H1 (cell line): ENCODE results near the gene DSG2. TPM values are rescaled to one million over a fixed set of nuclear protein-coding genes. Genes with fewer than 3 reads are reported as not detected.

ENCODE experiments used
- CTCF ChIA-PET: fragments of 300-600 bp; sonication (Branson Sonifier 250); formaldehyde crosslinking; loops from one replicate; lab custom pipeline; 2021; ENCODE audit not compliant: partially characterized antibody; lab: Charles Lee
- POLR2A ChIA-PET: fragments of 300-600 bp; sonication (Branson Sonifier 250); formaldehyde crosslinking; loops from one replicate; lab custom pipeline; 2021; ENCODE audit warnings: inconsistent platforms; ENCODE audit not compliant: partially characterized antibody; lab: Charles Lee
- DNase-seq, 2 experiments: peaks; one replicate each; pipeline versions ENCODE4 v3.0.0 to v3.0.0-alpha.2; 2010 to 2022; ENCODE audit warnings: low spot score in 2 of 2, low read depth in 1 of 2, mixed read lengths in 1 of 2
- FAIRE-seq: peaks from 2 replicates; lab custom pipeline; 2011; peaks lifted over from hg19 to GRCh38; lab: Jason Lieb, UNC
- H2AFZ ChIP-seq: 2 replicates; pipeline ENCODE4 v1.8.1; 2012; ENCODE audit warnings: low read length, inconsistent platforms
- H2AK5ac ChIP-seq: 2 replicates; pipeline ENCODE4 v1.6.1; 2013; ENCODE audit warnings: low read depth, low read length
- H2BK120ac ChIP-seq: replicated peaks from 2 replicates; pipeline ENCODE3; 2013; ENCODE audit warnings: low read depth, low read length, inconsistent platforms
- H2BK12ac ChIP-seq: 2 replicates; pipeline ENCODE4 v1.6.1; 2013; ENCODE audit warnings: low read depth, low read length
- H2BK15ac ChIP-seq: 2 replicates; pipeline ENCODE4 v1.6.1; 2013; ENCODE audit warnings: low read length
- H2BK20ac ChIP-seq: 2 replicates; pipeline ENCODE4 v1.6.1; 2013; ENCODE audit warnings: low read length
- H2BK5ac ChIP-seq: 2 replicates; pipeline ENCODE4 v1.6.1; 2013; ENCODE audit warnings: low read depth, low read length
- H3K14ac ChIP-seq: 2 replicates; pipeline ENCODE4 v1.6.1; 2013; ENCODE audit warnings: inconsistent platforms; ENCODE audit not compliant: insufficient read length
- H3K18ac ChIP-seq: 2 replicates; pipeline ENCODE4 v1.6.1; 2013; ENCODE audit warnings: low read length; ENCODE audit errors: extremely low read depth
- H3K23ac ChIP-seq: 2 replicates; pipeline ENCODE4 v1.6.1; 2013; ENCODE audit warnings: inconsistent platforms; ENCODE audit not compliant: insufficient read length
- H3K23me2 ChIP-seq: 2 replicates; pipeline ENCODE4 v1.6.1; 2013; ENCODE audit warnings: low read depth, low read length
- H3K27ac ChIP-seq: 2 replicates; pipeline ENCODE4 v1.6.1; 2011; ENCODE audit warnings: low read depth, low read length, inconsistent platforms
- H3K27me3 ChIP-seq, 4 experiments: replicated peaks in 1 of 4; 1 replicate in 1 of 4; 2 replicates in 3 of 4; pipeline versions ENCODE4 v1.6.1 to v1.8.1; 2011 to 2013; ENCODE audit warnings: low read length in 3 of 4, mild to moderate bottlenecking in 3 of 4, inconsistent platforms in 2 of 4, mixed read lengths in 2 of 4, moderate library complexity in 1 of 4; ENCODE audit not compliant: control insufficient read depth in 3 of 4, insufficient read depth in 3 of 4; ENCODE audit errors: extremely low read depth in 1 of 4
- H3K36me3 ChIP-seq, 4 experiments: 2 replicates each; pipeline versions ENCODE4 v1.6.1 to v1.8.1; 2011 to 2013; ENCODE audit warnings: mild to moderate bottlenecking in 4 of 4, low read length in 3 of 4, moderate library complexity in 2 of 4, control low read depth in 1 of 4, inconsistent platforms in 1 of 4; ENCODE audit not compliant: insufficient read depth in 4 of 4, control insufficient read depth in 2 of 4
- H3K4ac ChIP-seq: replicated peaks from 2 replicates; pipeline ENCODE3; 2013; ENCODE audit warnings: low read length, low read depth, mixed read lengths, inconsistent platforms; ENCODE audit not compliant: insufficient read length
- H3K4me1 ChIP-seq, 4 experiments: replicated peaks in 1 of 4; 1 replicate in 1 of 4; 2 replicates in 3 of 4; pipeline versions ENCODE4 v1.6.1 to v1.8.1; 2011 to 2013; ENCODE audit warnings: low read length in 3 of 4, inconsistent platforms in 2 of 4, mixed read lengths in 1 of 4; ENCODE audit not compliant: insufficient read depth in 4 of 4, control insufficient read depth in 3 of 4
- H3K4me2 ChIP-seq, 2 experiments: 2 replicates each; pipeline versions ENCODE4 v1.6.1 to v1.8.1; 2011 to 2013; ENCODE audit warnings: low read depth in 2 of 2, low read length in 2 of 2, control low read depth in 1 of 2, inconsistent platforms in 1 of 2, mild to moderate bottlenecking in 1 of 2; ENCODE audit not compliant: insufficient read depth in 1 of 2
- H3K4me3 ChIP-seq, 4 experiments: fragments of 200-600, 300-600 bp in 1 of 4; sonication (generic), shearing (Covaris generic), sonication (Bioruptor Twin) in 1 of 4; 2 replicates each; pipeline versions ENCODE4 v1.5.1 to v1.8.1; 2011 to 2016; ENCODE audit warnings: low read length in 4 of 4, low read depth in 3 of 4, control low read depth in 2 of 4, inconsistent platforms in 2 of 4, mild to moderate bottlenecking in 2 of 4, mixed read lengths in 1 of 4, moderate library complexity in 1 of 4; ENCODE audit not compliant: insufficient read depth in 2 of 4; ENCODE audit errors: extremely low read depth in 1 of 4
- H3K56ac ChIP-seq: replicated peaks from 2 replicates; pipeline ENCODE3; 2013; ENCODE audit warnings: low read depth, mild to moderate bottlenecking, mixed read lengths, low read length, inconsistent platforms; ENCODE audit not compliant: insufficient read length
- H3K79me1 ChIP-seq: 2 replicates; pipeline ENCODE4 v1.6.1; 2013; ENCODE audit warnings: low read depth, low read length, control low read depth
- H3K79me2 ChIP-seq, 2 experiments: 2 replicates each; pipeline versions ENCODE4 v1.6.1 to v1.8.1; 2012 to 2013; ENCODE audit warnings: low read length in 2 of 2, mild to moderate bottlenecking in 2 of 2, inconsistent platforms in 1 of 2; ENCODE audit not compliant: insufficient read depth in 2 of 2, control insufficient read depth in 1 of 2
- H3K9ac ChIP-seq, 4 experiments: replicated peaks in 1 of 4; 1 replicate in 1 of 4; 2 replicates in 3 of 4; pipeline versions ENCODE4 v1.6.1 to v1.8.1; 2011 to 2013; ENCODE audit warnings: low read depth in 3 of 4, low read length in 3 of 4, control low read depth in 2 of 4, mild to moderate bottlenecking in 2 of 4, moderate library complexity in 2 of 4, inconsistent platforms in 1 of 4; ENCODE audit errors: extremely low read depth in 1 of 4
- H3K9me3 ChIP-seq, 2 experiments: 2 replicates each; pipeline versions ENCODE4 v1.6.1 to v1.8.1; 2012 to 2013; ENCODE audit warnings: mild to moderate bottlenecking in 2 of 2, moderate library complexity in 2 of 2, control low read depth in 1 of 2, inconsistent platforms in 1 of 2, low read depth in 1 of 2, low read length in 1 of 2, mixed read lengths in 1 of 2; ENCODE audit not compliant: insufficient read depth in 2 of 2
- H4K20me1 ChIP-seq, 2 experiments: replicated peaks in 1 of 2; 2 replicates each; pipeline versions ENCODE3 to v1.8.1; 2011 to 2013; ENCODE audit warnings: inconsistent platforms in 2 of 2, low read length in 2 of 2, mild to moderate bottlenecking in 1 of 2; ENCODE audit not compliant: insufficient read depth in 2 of 2, control insufficient read depth in 1 of 2
- H4K5ac ChIP-seq: 2 replicates; pipeline ENCODE4 v1.6.1; 2013; ENCODE audit warnings: low read length, low read depth, mixed read lengths, inconsistent platforms; ENCODE audit not compliant: insufficient read length
- H4K8ac ChIP-seq: 2 replicates; pipeline ENCODE4 v1.8.0; 2013; ENCODE audit warnings: mild to moderate bottlenecking, moderate library complexity, low read length, inconsistent platforms; ENCODE audit not compliant: insufficient read depth; ENCODE audit errors: extremely low read depth
- H4K91ac ChIP-seq: replicated peaks from 2 replicates; pipeline ENCODE3; 2013; ENCODE audit warnings: low read length, mixed read lengths, inconsistent platforms; ENCODE audit not compliant: insufficient read length
- CBX5 ChIP-seq: fragments of 300-800, 300-1000 bp; sonication (generic); IDR thresholded peaks from 2 replicates; pipeline ENCODE4 v1.7.1; 2016; ENCODE audit warnings: antibody characterized with exemption, low read length, low read depth
- EZH2 ChIP-seq: fragments of 200-600 bp; sonication (generic); IDR thresholded peaks from 2 replicates; pipeline ENCODE4 v1.7.1; 2012; ENCODE audit warnings: low read depth, mild to moderate bottlenecking, moderate library complexity, low read length, inconsistent platforms; ENCODE audit not compliant: severe bottlenecking
- POLR2A ChIP-seq, 2 experiments: IDR thresholded peaks; 1 replicate in 1 of 2; 2 replicates in 1 of 2; pipeline ENCODE4 v1.6.1; 2011; ENCODE audit warnings: low read depth in 2 of 2, low read length in 2 of 2, mild to moderate bottlenecking in 2 of 2; ENCODE audit errors: control extremely low read depth in 1 of 2
- TBP ChIP-seq: IDR thresholded peaks from 2 replicates; pipeline ENCODE4 v1.6.1; 2011; ENCODE audit warnings: low read depth, low read length, improper control_type of control experiment
- WGBS, 2 experiments: shearing (Covaris generic) in 1 of 2; methylation state at CpG; one replicate each; pipeline versions ENCODE4 v1.1.6 to v1.1.7; 2013 to 2015; ENCODE audit warnings: low lambda C conversion rate in 2 of 2, mixed read lengths in 2 of 2, inconsistent platforms in 1 of 2, low coverage in 1 of 2, missing lambda C conversion rate in 1 of 2; ENCODE audit not compliant: insufficient replicate concordance in 2 of 2, insufficient coverage in 1 of 2, insufficient read length in 1 of 2; ENCODE audit errors: extremely low coverage in 1 of 2, missing lambda C conversion rate in 1 of 2; 5-methylcytosine and 5-hydroxymethylcytosine counted together
- polyA plus RNA-seq, 7 experiments: library from polyadenylated mRNA; depleted of rRNA in 3 of 7; stranded (reverse) in 5 of 7; unstranded in 2 of 7; fragments of >200 nt in 5 of 7; fragments of 200-250 nt in 2 of 7; gene quantifications; 1 replicate in 5 of 7; 2 replicates in 1 of 7; 4 replicates in 1 of 7; pipeline versions ENCODE4 v1.2.1 to v1.2.3, GENCODE V29; 2011 to 2013; ENCODE audit warnings: missing spikeins in 2 of 7, mixed read lengths in 2 of 7
- total RNA-seq: library from RNA; stranded (reverse); fragmentation: NEBNext Ultra II Directional; extraction: Animal tissue kit (Norgen Biotek cat#: 25700); gene quantifications from 2 replicates; pipeline ENCODE4 v1.2.1, GENCODE V29; 2021

The DSG2 gene
- total and polyA plus RNA-seq, 2 of the 8 experiments (the other 6 are each of a cell fraction or from before 2014, with no cell fraction given), result 60.1 to 144 TPM

DNA sequence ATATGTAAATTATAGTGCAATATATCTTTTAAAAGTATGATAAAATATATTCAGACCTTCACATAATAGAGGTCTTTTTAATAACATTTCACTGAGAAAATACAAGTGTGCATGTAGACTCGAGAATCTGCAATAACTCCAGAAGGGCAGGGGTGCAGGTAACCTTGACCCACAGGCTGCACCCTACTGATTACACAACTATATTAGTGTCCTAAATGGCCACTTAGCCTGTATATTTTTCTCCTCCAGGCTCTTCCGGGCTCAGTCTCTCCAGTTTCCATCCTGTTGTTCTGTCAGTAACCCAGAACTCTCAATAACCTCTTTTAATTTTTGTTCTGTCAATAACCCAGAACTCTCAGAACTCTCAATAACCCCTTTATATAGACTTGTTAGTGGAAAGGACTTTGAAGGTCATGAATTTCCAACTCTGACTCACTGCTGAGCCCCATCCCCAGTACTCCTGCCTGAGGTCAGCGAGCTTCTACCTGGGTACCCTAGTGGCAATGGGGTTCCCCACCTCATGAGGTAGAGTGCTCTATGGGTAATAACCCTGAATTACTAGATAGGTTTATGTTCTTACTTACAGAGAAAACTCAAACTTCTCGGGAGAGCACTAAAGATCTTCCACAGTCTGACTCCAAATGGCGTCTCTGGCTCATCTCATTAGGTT, 85.3 kb downstream of the DSG2 start:
- H4K8ac ChIP-seq, result no peak overlapping the region
- no peak overlapping the region for H3K4me2 ChIP-seq
- FAIRE-seq, result no peak

More for the DNA sequence above, 85.3 kb downstream of the DSG2 start:
- Histone ChIP-seq H3K27me3 (peaks cover 0 to 1% (median 0%) of the 10 kb centered on the region in 4 experiments; a peak in 1 of 7 replicates), H4K91ac (no peak overlapping the region), H3K4me3 (no peak overlapping the region), H2AFZ (no peak overlapping the region), H2BK12ac (no peak overlapping the region), H3K9ac (no peak overlapping the region), H3K79me2 (no peaks in the 10 kb centered on the region), H2BK20ac (no peak overlapping the region), H2BK15ac (no peak overlapping the region), H2AK5ac (no peak overlapping the region), H3K4me1 (no peaks in the 10 kb centered on the region), H4K20me1 (no peaks in the 10 kb centered on the region), H3K56ac (no peak overlapping the region), H3K23ac (no peak overlapping the region), H4K5ac (no peak overlapping the region), H3K4ac (no peak overlapping the region), H3K79me1 (no peaks in the 10 kb centered on the region), H2BK120ac (no peak overlapping the region), H3K18ac (no peak overlapping the region), H2BK5ac (no peak overlapping the region), H3K36me3 (no peaks in the 10 kb centered on the region), H3K27ac (no peak overlapping the region), H3K23me2 (no peaks in the 10 kb centered on the region), H3K9me3 (no peaks in the 10 kb centered on the region), H3K14ac (no peak overlapping the region)
- TF ChIP-seq TBP (no peak), EZH2 (no peak), CBX5 (no peak), POLR2A (IDR thresholded peaks at IDR 0.05; ENCODE audit: control extremely low read depth in 1 of 2, low read depth in 2 of 2, low read length in 2 of 2) (no peak)
- 96% methylated on average over 5 of the region's 5 CpGs; no CpG with 5 or more reads in 1 of the 2 experiments for WGBS, 2 experiments
- ChIA-PET POLR2A (no interaction called here), CTCF (no interaction called here)
- no peak for DNase-seq
